Common myeloid progenitor, CD34-positive (primary cell): ENCODE results near the gene CYSLTR2.

Source experiments
- CTCF ChIA-PET: fragments of 350-600 bp; sonication (Branson Sonifier 250); formaldehyde crosslinking; loops from one replicate; lab custom pipeline; 2021; ENCODE audit warnings: antibody characterized with exemption; lab: Charles Lee
- POLR2A ChIA-PET: fragments of 350-600 bp; sonication (Branson Sonifier 250); formaldehyde crosslinking; loops from one replicate; lab custom pipeline; 2021; ENCODE audit warnings: antibody characterized with exemption; lab: Charles Lee
- DNase-seq, 3 donors: peaks; one replicate each; pipeline versions ENCODE4 v3.0.0 to v3.0.0-alpha.2; 2013
- H3K27ac ChIP-seq, 2 experiments: 1 replicate in 1 of 2; 2 replicates in 1 of 2; pipeline ENCODE4 v1.7.0; 2013; ENCODE audit warnings: inconsistent platforms in 2 of 2, low read length in 2 of 2, mild to moderate bottlenecking in 2 of 2, low read depth in 1 of 2, moderate library complexity in 1 of 2; ENCODE audit not compliant: severe bottlenecking in 2 of 2, insufficient read depth in 1 of 2, poor library complexity in 1 of 2
- H3K27me3 ChIP-seq, 5 experiments: replicated peaks in 2 of 5; 1 replicate in 3 of 5; 2 replicates in 2 of 5; pipeline versions ENCODE4 v1.6.1 to v1.7.0; 2013; ENCODE audit warnings: low read length in 4 of 5, mild to moderate bottlenecking in 2 of 5, moderate library complexity in 2 of 5, inconsistent platforms in 1 of 5; ENCODE audit not compliant: insufficient read depth in 5 of 5, control insufficient read depth in 4 of 5
- H3K36me3 ChIP-seq, 4 experiments: 1 replicate in 2 of 4; 2 replicates in 2 of 4; pipeline versions ENCODE4 v1.6.1 to v1.7.0; 2013; ENCODE audit warnings: low read length in 3 of 4, control low read depth in 1 of 4, mild to moderate bottlenecking in 1 of 4; ENCODE audit not compliant: control insufficient read depth in 4 of 4, insufficient read depth in 4 of 4
- H3K4me1 ChIP-seq, 4 experiments: 1 replicate in 3 of 4; 2 replicates in 1 of 4; pipeline versions ENCODE4 v1.6.1 to v1.7.1; 2013; ENCODE audit warnings: low read length in 3 of 4, mild to moderate bottlenecking in 3 of 4, control low read depth in 1 of 4, inconsistent platforms in 1 of 4, moderate library complexity in 1 of 4; ENCODE audit not compliant: control insufficient read depth in 4 of 4, insufficient read depth in 4 of 4; ENCODE audit errors: control extremely low read depth in 1 of 4
- H3K4me3 ChIP-seq, 7 experiments: 1 replicate in 4 of 7; 2 replicates in 3 of 7; pipeline versions ENCODE4 v1.5.1 to v1.7.0; 2013; ENCODE audit warnings: mild to moderate bottlenecking in 7 of 7, low read length in 6 of 7, moderate library complexity in 6 of 7, inconsistent platforms in 2 of 7, low read depth in 2 of 7, control low read depth in 1 of 7; ENCODE audit not compliant: insufficient read depth in 4 of 7, control insufficient read depth in 1 of 7; ENCODE audit errors: extremely low read depth in 1 of 7
- H3K9me3 ChIP-seq, 5 experiments: 1 replicate in 4 of 5; 2 replicates in 1 of 5; pipeline versions ENCODE4 v1.6.1 to v1.7.1; 2013; ENCODE audit warnings: low read length in 4 of 5, mild to moderate bottlenecking in 2 of 5, inconsistent platforms in 1 of 5, low read depth in 1 of 5, moderate library complexity in 1 of 5; ENCODE audit not compliant: control insufficient read depth in 4 of 5, insufficient read depth in 2 of 5; ENCODE audit errors: control extremely low read depth in 1 of 5
- WGBS: methylation state at CpG from one replicate; pipeline ENCODE4 v1.1.5; 2013; ENCODE audit not compliant: insufficient coverage; 5-methylcytosine and 5-hydroxymethylcytosine counted together

The CYSLTR2 gene

DNA sequence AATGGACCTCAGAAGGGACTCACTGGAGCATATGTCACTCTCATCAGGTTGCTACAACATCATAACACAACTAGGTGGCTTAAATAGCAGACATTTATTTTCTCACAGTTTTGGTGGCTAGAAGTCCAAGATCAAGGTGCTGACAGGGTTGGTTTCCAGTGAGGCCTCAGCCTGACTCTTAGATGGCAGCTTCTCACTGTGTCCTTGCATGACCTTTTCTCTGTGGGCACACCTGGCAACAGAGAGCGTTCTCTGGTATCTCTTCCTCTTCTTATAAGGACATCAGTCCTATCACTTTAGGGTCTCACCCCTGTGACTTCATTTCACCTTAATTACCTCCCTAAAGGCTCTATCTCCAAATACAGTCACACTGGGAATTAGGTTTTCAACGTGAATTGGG is 74.5 kb downstream of the CYSLTR2 start:
- H3K36me3 ChIP-seq, result no peaks in the 10 kb centered on the region
- DNase-seq, result no peak
- no peak overlapping the region for H3K4me3 ChIP-seq
- peaks cover 0 to 6% (median under 1%) of the 10 kb centered on the region in 5 experiments for H3K9me3 ChIP-seq
- POLR2A ChIA-PET, result no interaction called here
- WGBS, result 100% methylated on average over 2 of the region's 2 CpGs
- H3K4me1 ChIP-seq, result peaks cover 0 to 6% (median under 1%) of the 10 kb centered on the region in 4 experiments
- no peaks in the 10 kb centered on the region for H3K27me3 ChIP-seq
- no peak overlapping the region for H3K27ac ChIP-seq
- CTCF ChIA-PET, result no interaction called here

DNA sequence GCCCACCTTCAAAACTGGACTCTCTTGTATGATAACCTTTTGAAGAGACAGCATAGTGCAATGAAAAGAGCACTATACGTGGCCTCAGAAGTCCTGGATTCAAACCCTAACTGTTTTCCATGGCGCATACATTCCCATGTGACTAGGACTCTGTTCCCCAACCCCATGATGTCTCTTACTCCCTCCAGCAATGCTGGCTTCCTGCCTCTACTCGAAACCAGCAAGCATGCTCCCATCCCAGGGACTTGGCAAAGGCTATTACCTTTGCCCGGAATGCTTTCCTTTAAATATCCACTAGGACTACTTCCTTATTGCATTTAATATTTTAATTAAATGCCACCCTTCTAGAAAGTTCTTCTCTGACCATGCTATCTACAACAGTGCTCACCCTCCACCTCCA is 75.1 kb downstream of the CYSLTR2 start:
- WGBS, result 96% methylated on average over 3 of the region's 4 CpGs
- Histone ChIP-seq H3K9me3 (peaks cover 0 to 6% (median 0%) of the 10 kb centered on the region in 5 experiments), H3K36me3 (no peaks in the 10 kb centered on the region), H3K27me3 (no peaks in the 10 kb centered on the region), H3K4me1 (peaks cover 0 to 6% (median under 1%) of the 10 kb centered on the region in 4 experiments), H3K27ac (no peak overlapping the region), H3K4me3 (no peak overlapping the region)
- DNase-seq, result no peak
- ChIA-PET CTCF (interaction anchor here (1.0 to 11.7 kb wide), 2 partner anchors 114 to 131 kb away, joined by 3 to 92 read pairs; no protein-coding TSS in a partner anchor), POLR2A (no interaction called here)

DNA sequence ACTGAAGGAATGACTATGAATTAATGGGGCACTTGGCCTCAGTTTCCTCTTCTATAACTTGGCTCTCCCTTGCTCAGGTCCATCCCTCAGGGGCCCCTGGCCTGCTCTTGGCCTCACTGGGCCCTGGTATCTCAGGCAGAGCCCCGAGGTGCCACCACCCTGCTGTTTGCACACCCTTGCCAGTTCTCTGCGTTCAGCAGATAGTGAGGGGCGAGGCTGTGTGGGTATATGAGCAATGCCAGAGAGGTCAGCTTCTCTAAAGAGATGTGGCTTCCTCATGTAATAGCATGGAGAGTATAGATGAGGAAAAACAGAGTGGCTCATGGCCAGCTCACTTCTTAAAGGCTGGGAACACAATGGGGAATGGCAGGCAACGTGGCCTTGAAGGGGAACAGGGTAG is 76.1 kb downstream of the CYSLTR2 start:
- Histone ChIP-seq H3K36me3 (no peaks in the 10 kb centered on the region), H3K27ac (no peak overlapping the region), H3K9me3 (peaks cover 0 to 5% (median 0%) of the 10 kb centered on the region in 5 experiments), H3K4me1 (peaks cover 0 to 6% (median under 1%) of the 10 kb centered on the region in 4 experiments), H3K4me3 (no peak overlapping the region), H3K27me3 (no peaks in the 10 kb centered on the region)
- POLR2A ChIA-PET, result no interaction called here
- CTCF ChIA-PET, result interaction anchor here (1.0 to 11.7 kb wide), 2 partner anchors 115 to 132 kb away, joined by 3 to 92 read pairs; no protein-coding TSS in a partner anchor
- no peak for DNase-seq
- WGBS, result 91% methylated on average over 4 of the region's 4 CpGs

DNA sequence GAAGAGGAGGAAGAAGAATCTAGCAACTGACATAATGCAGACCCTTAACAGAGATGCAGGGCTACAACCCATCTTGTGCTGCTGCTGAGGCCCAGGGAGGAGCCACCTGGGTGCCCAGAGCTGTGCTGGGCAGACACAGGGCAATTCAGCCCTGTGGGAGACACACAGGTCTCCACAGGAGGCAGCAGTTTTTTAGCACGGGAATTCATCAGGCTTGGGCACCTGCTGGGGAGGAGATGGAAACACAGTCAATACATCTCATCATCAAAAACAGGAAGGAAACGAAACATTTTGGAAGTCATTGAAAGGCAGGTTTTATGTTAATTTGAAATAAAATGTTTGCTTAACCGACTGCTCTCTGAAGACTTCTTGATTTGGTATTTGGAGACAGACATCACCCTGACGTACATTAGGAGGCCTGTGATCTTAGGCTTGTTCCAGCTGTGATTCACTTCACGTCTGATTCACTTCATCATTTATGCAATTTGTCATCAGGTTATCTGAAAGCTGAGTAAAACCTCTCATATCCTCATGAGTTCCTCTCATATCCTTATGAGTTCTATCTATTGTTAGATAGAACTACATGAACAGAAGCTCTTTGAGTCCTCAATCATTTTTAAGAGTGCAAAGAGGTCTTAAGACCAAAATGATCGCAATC is 77.4 kb downstream of the CYSLTR2 start:
- Histone ChIP-seq H3K4me3 (no peak overlapping the region), H3K36me3 (no peaks in the 10 kb centered on the region), H3K27me3 (no peaks in the 10 kb centered on the region), H3K27ac (no peak overlapping the region), H3K9me3 (peaks cover 0 to 2% (median 0%) of the 10 kb centered on the region in 5 experiments), H3K4me1 (peaks cover 0 to 6% (median under 1%) of the 10 kb centered on the region in 4 experiments)
- DNase-seq, result peak; percentile 8 to 57 (median 45)
- ChIA-PET CTCF (interaction anchor here (0.9 to 11.7 kb wide), 14 partner anchors 8 to 604 kb away, joined by 3 to 92 read pairs (median 4); no protein-coding TSS in a partner anchor), POLR2A (no interaction called here)
- WGBS, result 91% methylated on average over 2 of the region's 6 CpGs

DNA sequence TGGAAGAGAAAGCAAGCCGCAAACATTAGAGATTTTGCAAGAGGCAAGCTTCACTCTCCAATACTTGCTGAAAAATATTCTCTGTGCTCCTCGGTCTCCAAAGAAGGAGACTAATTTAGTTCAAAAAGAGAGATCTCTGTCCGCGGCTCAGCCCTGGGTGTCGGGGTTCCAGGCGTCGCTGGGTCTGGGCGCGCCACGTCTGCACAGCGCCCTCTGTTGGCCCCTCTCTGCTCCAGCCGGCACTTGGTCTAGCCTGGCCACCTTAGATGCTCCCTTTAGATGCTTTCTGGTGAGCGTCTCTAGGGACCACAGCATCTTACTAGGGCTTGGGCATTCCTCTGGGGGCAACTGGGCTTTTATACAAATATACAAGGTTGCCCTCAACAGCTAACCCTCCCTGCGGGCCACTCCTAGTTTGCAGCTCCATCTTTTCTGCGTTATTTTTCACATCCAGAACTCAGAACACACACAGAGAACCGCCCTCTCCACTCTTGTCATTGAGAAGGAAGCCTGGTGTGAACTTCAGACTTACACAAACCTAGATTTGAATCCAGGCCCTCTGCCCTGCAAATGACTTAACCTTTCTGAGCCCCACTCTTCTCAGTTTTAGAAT is 78.3 kb downstream of the CYSLTR2 start:
- POLR2A ChIA-PET, result no interaction called here
- Histone ChIP-seq H3K4me3 (peak overlapping the region in 3 of 7 experiments; percentile 32 to 53 (median 52)), H3K36me3 (no peaks in the 10 kb centered on the region), H3K4me1 (peaks cover 0 to 6% (median under 1%) of the 10 kb centered on the region in 4 experiments), H3K9me3 (no peaks in the 10 kb centered on the region), H3K27ac (no peak overlapping the region), H3K27me3 (no peaks in the 10 kb centered on the region)
- CTCF ChIA-PET, result interaction anchor here (0.6 to 11.7 kb wide), 15 partner anchors 8 to 1287 kb away, joined by 3 to 92 read pairs (median 4); no protein-coding TSS in a partner anchor
- WGBS, result 64% methylated on average over 8 of the region's 16 CpGs
- DNase-seq, result peak; percentile 43 to 65 (median 64)

DNA sequence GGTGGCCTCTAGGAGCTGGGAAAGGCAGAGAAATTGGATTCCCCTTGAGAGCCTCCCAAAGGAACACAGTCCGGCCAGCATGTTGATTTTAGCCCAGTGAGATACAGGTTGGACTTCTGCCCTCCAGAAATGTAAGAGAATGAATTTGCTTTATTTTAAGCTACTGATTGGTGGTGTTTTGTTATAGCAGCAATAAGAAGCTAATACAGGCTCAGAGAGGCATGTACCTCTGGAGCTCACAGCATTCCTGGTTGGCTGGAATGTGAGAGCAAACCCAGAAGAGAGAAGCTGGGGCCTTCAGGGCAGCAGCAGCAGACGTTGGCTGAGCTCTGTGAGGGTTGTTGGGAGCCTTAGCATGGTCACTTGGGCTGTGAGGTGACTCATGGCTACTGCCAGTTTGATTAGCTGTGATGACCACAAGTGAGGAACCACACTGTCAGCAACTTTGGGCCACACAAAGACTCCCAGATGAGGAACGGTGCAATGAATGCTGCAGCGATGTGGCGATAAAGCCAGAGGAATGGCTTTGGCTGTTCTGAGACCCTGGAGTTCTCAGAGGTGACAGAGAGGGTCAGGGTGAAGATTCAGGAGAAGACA is 80.1 kb downstream of the CYSLTR2 start:
- POLR2A ChIA-PET, result no interaction called here
- H3K4me1 ChIP-seq, result peaks cover 1 to 14% (median 7%) of the 10 kb centered on the region in 4 experiments
- no peaks in the 10 kb centered on the region for H3K9me3 ChIP-seq
- no peaks in the 10 kb centered on the region for H3K36me3 ChIP-seq
- 100% methylated on average over 5 of the region's 5 CpGs for WGBS
- no peak overlapping the region for H3K4me3 ChIP-seq
- CTCF ChIA-PET, result interaction anchor here (0.9 to 11.7 kb wide), 6 partner anchors 11 to 154 kb away, joined by 3 to 92 read pairs (median 3); partner anchors contain the start of gene CYSLTR2
- DNase-seq, result no peak
- H3K27me3 ChIP-seq, result no peaks in the 10 kb centered on the region
- no peak overlapping the region for H3K27ac ChIP-seq
